ENCODE results near the gene ZC3H12D.

- TF ChIP-seq, protein P1, sequence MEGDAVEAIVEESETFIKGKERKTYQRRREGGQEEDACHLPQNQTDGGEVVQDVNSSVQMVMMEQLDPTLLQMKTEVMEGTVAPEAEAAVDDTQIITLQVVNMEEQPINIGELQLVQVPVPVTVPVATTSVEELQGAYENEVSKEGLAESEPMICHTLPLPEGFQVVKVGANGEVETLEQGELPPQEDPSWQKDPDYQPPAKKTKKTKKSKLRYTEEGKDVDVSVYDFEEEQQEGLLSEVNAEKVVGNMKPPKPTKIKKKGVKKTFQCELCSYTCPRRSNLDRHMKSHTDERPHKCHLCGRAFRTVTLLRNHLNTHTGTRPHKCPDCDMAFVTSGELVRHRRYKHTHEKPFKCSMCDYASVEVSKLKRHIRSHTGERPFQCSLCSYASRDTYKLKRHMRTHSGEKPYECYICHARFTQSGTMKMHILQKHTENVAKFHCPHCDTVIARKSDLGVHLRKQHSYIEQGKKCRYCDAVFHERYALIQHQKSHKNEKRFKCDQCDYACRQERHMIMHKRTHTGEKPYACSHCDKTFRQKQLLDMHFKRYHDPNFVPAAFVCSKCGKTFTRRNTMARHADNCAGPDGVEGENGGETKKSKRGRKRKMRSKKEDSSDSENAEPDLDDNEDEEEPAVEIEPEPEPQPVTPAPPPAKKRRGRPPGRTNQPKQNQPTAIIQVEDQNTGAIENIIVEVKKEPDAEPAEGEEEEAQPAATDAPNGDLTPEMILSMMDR (IDR thresholded peaks at IDR 0.05; ENCODE audit: low read length): no peak
- TF ChIP-seq EZH2 (IDR thresholded peaks at IDR 0.05; ENCODE audit: borderline replicate concordance, low read length): no peak
Measured at GRCh38 chr6:149461670-149462069, 23.1 kb downstream of the ZC3H12D start.

All from OCI-LY1 (cell line).